Glutamatergic neuron (in vitro differentiated cells): ENCODE data around the gene ZDHHC8. TPM values are rescaled to one million over a fixed set of nuclear protein-coding genes. Genes with fewer than 3 reads are reported as not detected.
A peak's percentile ranks its signal among the peaks of the same experiment; 100 is the strongest.

Experiments used
- DNase-seq: peaks from one replicate; pipeline ENCODE4 v3.0.0; 2022
- H3K27ac Mint-ChIP-seq: one replicate; pipeline ENCODE4 v1.8.0; 2020; ENCODE audit warnings: mild to moderate bottlenecking, mixed read lengths, inconsistent platforms; ENCODE audit not compliant: unreplicated experiment
- H3K27me3 Mint-ChIP-seq: one replicate; pipeline ENCODE4 v1.8.0; 2020; ENCODE audit warnings: mild to moderate bottlenecking, moderate library complexity, mixed read lengths, inconsistent platforms; ENCODE audit not compliant: unreplicated experiment
- H3K36me3 Mint-ChIP-seq: one replicate; pipeline ENCODE4 v1.8.0; 2020; ENCODE audit warnings: mild to moderate bottlenecking, mixed read lengths, inconsistent platforms; ENCODE audit not compliant: unreplicated experiment
- H3K4me1 Mint-ChIP-seq: one replicate; pipeline ENCODE4 v1.8.0; 2020; ENCODE audit warnings: mild to moderate bottlenecking, low read depth, mixed read lengths, inconsistent platforms; ENCODE audit not compliant: unreplicated experiment
- H3K4me3 Mint-ChIP-seq: one replicate; pipeline ENCODE4 v1.8.0; 2020; ENCODE audit warnings: mild to moderate bottlenecking, mixed read lengths, inconsistent platforms; ENCODE audit not compliant: unreplicated experiment
- H3K9me3 Mint-ChIP-seq: one replicate; pipeline ENCODE4 v1.8.0; 2020; ENCODE audit warnings: mild to moderate bottlenecking, moderate library complexity, mixed read lengths, inconsistent platforms; ENCODE audit not compliant: unreplicated experiment
- CTCF ChIP-seq: fragments of 200-600 bp; sonication (generic); IDR thresholded peaks from one replicate; pipeline ENCODE4 v1.5.0; 2021; ENCODE audit not compliant: partially characterized antibody, unreplicated experiment
- microRNA-seq: library from miRNA; unstranded; fragments of <30 nt; microRNA quantifications from one replicate; pipeline ENCODE4, GENCODE V29; 2020; ENCODE audit not compliant: unreplicated experiment
- total RNA-seq: library from RNA; stranded (reverse); fragmentation: NEBNext Ultra II Directional; extraction: Animal tissue kit (Norgen Biotek cat#: 25700); gene quantifications from one replicate; pipeline ENCODE4 v1.2.1, GENCODE V29; 2021; ENCODE audit not compliant: unreplicated experiment

ZDHHC8 gene
- total RNA-seq, 1 donor from 2014 or later = 119 TPM

GRCh38 chr22:20193761-20194494 is 62.3 kb downstream of the ZDHHC8 start:
- Mint-ChIP-seq H3K27ac (no peak overlapping the region), H3K9me3 (no peaks in the 10 kb centered on the region), H3K36me3 (no peaks in the 10 kb centered on the region), H3K27me3 (no peaks in the 10 kb centered on the region), H3K4me3 (no peak overlapping the region), H3K4me1 (peaks cover 6% of the 10 kb centered on the region)
- TF ChIP-seq CTCF = no peak
- no peak for DNase-seq

GRCh38 chr22:20194681-20195593 is 63.3 kb downstream of the ZDHHC8 start:
- TF ChIP-seq CTCF = no peak
- Mint-ChIP-seq H3K4me3 (no peak overlapping the region), H3K36me3 (no peaks in the 10 kb centered on the region), H3K9me3 (no peaks in the 10 kb centered on the region), H3K27me3 (no peaks in the 10 kb centered on the region), H3K27ac (no peak overlapping the region), H3K4me1 (peaks cover 6% of the 10 kb centered on the region)
- no peak for DNase-seq

- H3K27ac Mint-ChIP-seq = no peak overlapping the region
Observed at GRCh38 chr22:20196094-20196842, 64.7 kb downstream of the ZDHHC8 start.

More at GRCh38 chr22:20196094-20196842, 64.7 kb downstream of the ZDHHC8 start:
- Mint-ChIP-seq H3K4me1 (peaks cover 2% of the 10 kb centered on the region), H3K9me3 (no peaks in the 10 kb centered on the region), H3K36me3 (no peaks in the 10 kb centered on the region), H3K27me3 (no peaks in the 10 kb centered on the region), H3K4me3 (no peak overlapping the region)
- no peak for DNase-seq
- no peak for TF ChIP-seq CTCF

Small RNA genes within 50 kb of the gene (microRNA-seq; reads per million reads assigned to microRNA genes)
- gene MIR6816 = 1.7 reads per million, percentile 8 among the genes with 10 or more reads in this experiment

Other genes with a start within 250 kb of the ZDHHC8 start
- gene COMT, start 190.0 kb upstream of the ZDHHC8 start, total RNA-seq = 34.8 TPM
- gene TXNRD2, start 190.0 kb upstream of the ZDHHC8 start, total RNA-seq = 6.4 TPM
- gene ARVCF, start 115.0 kb upstream of the ZDHHC8 start, total RNA-seq = 119 TPM
- 31.8 TPM for gene TANGO2, start 110.7 kb upstream of the ZDHHC8 start, total RNA-seq
- gene DGCR8, start 51.6 kb upstream of the ZDHHC8 start, total RNA-seq = 93.1 TPM
- 144 TPM for gene RANBP1, start 15.7 kb upstream of the ZDHHC8 start, total RNA-seq
- gene TRMT2A, start 14.6 kb upstream of the ZDHHC8 start, total RNA-seq = 62.1 TPM
- 0.54 TPM for gene CCDC188, start 19.3 kb downstream of the ZDHHC8 start, total RNA-seq
- 38.3 TPM for gene RTN4R, start 136.5 kb downstream of the ZDHHC8 start, total RNA-seq
- gene DGCR6L, start 188.3 kb downstream of the ZDHHC8 start, total RNA-seq = 24.1 TPM